22Rv1 (cell line): ENCODE data around the gene KCNJ18.
"Not testable (repeated sequence)": the region's sequence is repeated elsewhere in the genome, so short reads cannot be mapped to it uniquely, and the experiment has no call there.

Source experiments
- ZFX ChIP-seq: fragments of 450-650 bp; IDR thresholded peaks from 2 replicates; pipeline ENCODE4 v1.6.1; 2017; ENCODE audit warnings: antibody characterized with exemption, borderline replicate concordance
- TF ChIP-seq, protein P1 (sequence below): fragments of 450-650 bp; IDR thresholded peaks from 2 replicates; pipeline ENCODE4 v1.5.1; 2017; ENCODE audit warnings: mild to moderate bottlenecking

DNA sequence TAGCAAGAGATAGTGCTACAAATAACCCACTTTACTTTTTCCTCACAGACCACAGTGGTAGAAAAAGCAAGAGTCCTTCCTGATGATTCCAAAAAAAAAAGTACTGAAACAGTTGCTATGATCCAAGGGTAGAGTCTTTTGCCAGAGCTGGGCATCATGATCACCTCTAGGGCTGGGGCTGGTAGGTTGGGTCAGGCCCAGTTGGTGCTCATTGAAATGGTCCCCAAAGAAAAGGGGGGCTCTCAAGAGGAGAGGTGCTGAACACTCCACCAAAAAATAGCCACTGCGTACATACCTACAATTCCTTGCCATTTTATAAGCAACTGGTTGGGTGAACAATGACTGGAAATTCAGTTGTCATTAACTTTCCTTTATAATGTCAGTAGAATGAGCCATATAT lies 30.9 kb upstream of the KCNJ18 start:
- TF ChIP-seq, protein P1, sequence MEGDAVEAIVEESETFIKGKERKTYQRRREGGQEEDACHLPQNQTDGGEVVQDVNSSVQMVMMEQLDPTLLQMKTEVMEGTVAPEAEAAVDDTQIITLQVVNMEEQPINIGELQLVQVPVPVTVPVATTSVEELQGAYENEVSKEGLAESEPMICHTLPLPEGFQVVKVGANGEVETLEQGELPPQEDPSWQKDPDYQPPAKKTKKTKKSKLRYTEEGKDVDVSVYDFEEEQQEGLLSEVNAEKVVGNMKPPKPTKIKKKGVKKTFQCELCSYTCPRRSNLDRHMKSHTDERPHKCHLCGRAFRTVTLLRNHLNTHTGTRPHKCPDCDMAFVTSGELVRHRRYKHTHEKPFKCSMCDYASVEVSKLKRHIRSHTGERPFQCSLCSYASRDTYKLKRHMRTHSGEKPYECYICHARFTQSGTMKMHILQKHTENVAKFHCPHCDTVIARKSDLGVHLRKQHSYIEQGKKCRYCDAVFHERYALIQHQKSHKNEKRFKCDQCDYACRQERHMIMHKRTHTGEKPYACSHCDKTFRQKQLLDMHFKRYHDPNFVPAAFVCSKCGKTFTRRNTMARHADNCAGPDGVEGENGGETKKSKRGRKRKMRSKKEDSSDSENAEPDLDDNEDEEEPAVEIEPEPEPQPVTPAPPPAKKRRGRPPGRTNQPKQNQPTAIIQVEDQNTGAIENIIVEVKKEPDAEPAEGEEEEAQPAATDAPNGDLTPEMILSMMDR = not testable (repeated sequence)
- TF ChIP-seq ZFX = not testable (repeated sequence)
